ENCODE results near the gene AMBP. TPM values are rescaled to one million over a fixed set of nuclear protein-coding genes. Genes with fewer than 3 reads are reported as not detected.
"Not testable (repeated sequence)": the region's sequence is repeated elsewhere in the genome, so short reads cannot be mapped to it uniquely, and the experiment has no call there.

AMBP gene
- total and polyA plus RNA-seq, 2 experiments from 2014 or later: not detected

DNA sequence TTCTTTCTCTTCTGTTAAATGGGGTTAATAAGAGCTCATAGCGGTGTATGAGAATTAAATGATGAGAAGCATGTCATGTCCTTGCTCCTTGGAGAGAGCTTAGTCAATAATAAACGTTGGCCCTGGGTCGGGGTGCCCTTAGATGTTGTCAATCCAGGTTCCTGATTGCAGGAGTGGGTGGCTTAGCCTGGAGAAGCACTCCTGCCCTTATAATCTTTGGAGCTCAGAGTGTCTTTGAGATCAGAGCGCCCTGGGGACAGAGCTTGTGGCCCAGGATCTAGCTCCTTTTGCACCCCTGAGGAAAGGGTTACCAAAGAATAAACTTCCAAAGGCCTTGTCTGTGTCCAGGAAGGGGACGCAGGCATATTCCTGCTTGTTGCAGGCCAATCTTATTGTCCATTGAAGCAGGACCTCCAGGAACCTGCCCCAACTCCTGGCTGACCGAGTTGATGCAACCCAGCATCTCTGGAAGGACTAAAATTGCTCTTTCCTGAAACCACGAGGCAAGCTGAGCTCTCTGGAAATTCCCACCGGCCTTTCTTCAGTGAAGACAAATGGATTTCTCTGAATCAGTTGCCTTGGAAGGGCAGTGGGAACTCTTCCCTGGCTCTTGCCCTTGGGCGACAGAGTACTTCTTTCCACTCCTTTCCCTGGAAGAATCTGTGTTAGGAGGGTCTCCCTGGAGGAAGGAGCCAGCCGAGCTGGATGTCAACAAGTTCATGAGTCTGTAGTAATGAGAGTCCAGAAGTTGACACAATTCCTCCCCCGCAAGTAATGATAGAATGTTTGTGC, 6.4 kb upstream of the AMBP start:
- Histone ChIP-seq H3K36me3 (ENCODE audit: low read depth) (no peaks in the 10 kb centered on the region), H2AFZ (no peak overlapping the region), H3K27ac (no peak overlapping the region), H3K27me3 (replicated peaks; ENCODE audit: insufficient read depth) (peaks cover 9% of the 10 kb centered on the region; the same call in 1 of the 2 replicates), H4K20me1 (ENCODE audit: insufficient read depth) (no peaks in the 10 kb centered on the region), H3F3A (ENCODE audit: insufficient read depth) (peaks cover 4% of the 10 kb centered on the region; the same call in 1 of the 2 replicates), H3K4me2 (ENCODE audit: unreplicated experiment) (no peak overlapping the region), H3K9me3 (ENCODE audit: low read depth) (no peaks in the 10 kb centered on the region), H3K4me1 (ENCODE audit: insufficient read depth) (no peaks in the 10 kb centered on the region), H3K9ac (no peak overlapping the region), H3K9me2 (ENCODE audit: insufficient read depth) (no peaks in the 10 kb centered on the region), H3K4me3 (no peak overlapping the region), H3K79me2 (ENCODE audit: insufficient read depth) (no peaks in the 10 kb centered on the region)
- in situ Hi-C loops (cut with MboI): no loop called here
- 42 to 51% methylated on average over 11 of the region's 11 CpGs for WGBS, 2 experiments (ENCODE audit: low coverage in 1 of 2, low lambda C conversion rate in 2 of 2, missing lambda C conversion rate in 2 of 2)
- peak; percentile 15 for DNase-seq
- no peak for TF ChIP-seq EZH2 (IDR thresholded peaks at IDR 0.05; ENCODE audit: insufficient read depth, poor library complexity, severe bottlenecking)
- no peak for TF ChIP-seq EZH2phosphoT487 (IDR thresholded peaks at IDR 0.05; ENCODE audit: insufficient read depth, low read depth)

DNA sequence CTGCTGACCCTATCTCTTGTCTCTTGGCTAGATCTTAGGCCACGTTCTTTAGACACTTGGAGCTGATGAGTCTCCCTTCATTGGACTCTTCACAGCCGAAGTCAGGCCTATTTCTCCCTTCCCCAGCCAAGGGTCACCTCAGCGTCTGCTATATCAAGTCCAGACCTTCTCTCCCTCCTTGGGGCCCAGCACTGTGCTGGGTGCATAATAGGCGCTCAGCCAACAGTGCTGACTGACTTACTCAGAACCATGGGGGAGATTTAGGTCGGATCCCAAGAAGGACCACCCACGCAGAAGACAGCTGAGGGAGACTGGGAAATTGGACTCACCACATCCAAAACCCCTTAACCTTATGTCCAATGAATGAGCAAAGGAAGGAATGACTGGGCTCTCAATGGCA, 5.6 kb upstream of the AMBP start:
- H3K4me3 ChIP-seq: no peak overlapping the region
- H4K20me1 ChIP-seq (ENCODE audit: insufficient read depth): no peaks in the 10 kb centered on the region
- H3K9me3 ChIP-seq (ENCODE audit: low read depth): no peaks in the 10 kb centered on the region
- no peak overlapping the region for H3K9ac ChIP-seq
- H3K4me2 ChIP-seq (ENCODE audit: unreplicated experiment): no peak overlapping the region
- H3K9me2 ChIP-seq (ENCODE audit: insufficient read depth): no peaks in the 10 kb centered on the region
- DNase-seq: no peak
- 84 to 86% methylated on average over 6 of the region's 6 CpGs for WGBS, 2 experiments (ENCODE audit: low coverage in 1 of 2, low lambda C conversion rate in 2 of 2, missing lambda C conversion rate in 2 of 2)
- H3K4me1 ChIP-seq (ENCODE audit: insufficient read depth): no peaks in the 10 kb centered on the region
- peaks cover 9% of the 10 kb centered on the region; the same call in 1 of the 2 replicates for H3K27me3 ChIP-seq (replicated peaks; ENCODE audit: insufficient read depth)
- H2AFZ ChIP-seq: no peak overlapping the region
- TF ChIP-seq EZH2phosphoT487 (IDR thresholded peaks at IDR 0.05; ENCODE audit: insufficient read depth, low read depth) (no peak), EZH2 (IDR thresholded peaks at IDR 0.05; ENCODE audit: insufficient read depth, poor library complexity, severe bottlenecking) (no peak)
- in situ Hi-C loops (cut with MboI): no loop called here
- H3F3A ChIP-seq (ENCODE audit: insufficient read depth): peaks cover 4% of the 10 kb centered on the region; the same call in 1 of the 2 replicates
- H3K27ac ChIP-seq: no peak overlapping the region
- H3K36me3 ChIP-seq (ENCODE audit: low read depth): no peaks in the 10 kb centered on the region
- H3K79me2 ChIP-seq (ENCODE audit: insufficient read depth): no peaks in the 10 kb centered on the region

DNA sequence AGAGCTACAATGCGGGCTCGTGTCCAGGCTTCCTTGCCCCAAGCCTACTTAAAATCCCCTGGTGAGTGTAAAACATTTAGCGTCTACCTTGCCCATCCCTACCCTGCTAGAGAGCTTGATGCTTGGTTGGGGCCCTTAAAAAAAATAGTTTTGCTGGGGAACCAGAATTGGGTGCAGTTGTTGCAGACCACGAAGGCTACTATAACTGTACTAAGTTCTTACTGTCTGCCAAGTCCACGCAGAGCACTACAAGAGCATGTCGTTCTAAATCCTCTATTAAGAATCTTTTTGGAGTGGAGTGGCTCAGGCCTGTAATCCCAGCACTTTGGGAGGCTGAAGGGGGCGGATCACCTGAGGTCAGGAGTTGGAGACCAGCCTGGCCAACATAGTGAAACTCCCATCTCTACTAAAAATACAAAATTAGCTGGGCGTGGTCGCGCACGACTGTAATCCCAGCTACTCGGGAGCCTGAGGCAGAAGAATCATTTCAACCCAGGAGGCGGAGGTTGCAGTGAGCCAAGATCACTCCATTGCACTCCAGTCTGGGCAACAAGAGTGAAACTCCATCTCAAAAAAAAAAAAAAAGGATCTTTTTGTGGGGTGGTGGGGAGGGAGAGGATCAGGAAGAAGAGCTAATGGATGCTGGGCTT, 4.8 kb upstream of the AMBP start:
- H3K9me3 ChIP-seq (ENCODE audit: low read depth); H3K4me1 ChIP-seq (ENCODE audit: insufficient read depth); H3K9ac ChIP-seq; H4K20me1 ChIP-seq (ENCODE audit: insufficient read depth); in situ Hi-C loops (cut with MboI); H3K4me3 ChIP-seq; H3K79me2 ChIP-seq (ENCODE audit: insufficient read depth); H3F3A ChIP-seq (ENCODE audit: insufficient read depth); H3K9me2 ChIP-seq (ENCODE audit: insufficient read depth); DNase-seq; H3K36me3 ChIP-seq (ENCODE audit: low read depth); H3K27me3 ChIP-seq (replicated peaks; ENCODE audit: insufficient read depth); H3K27ac ChIP-seq: not testable (repeated sequence)
- H2AFZ ChIP-seq: peak overlapping the region; percentile 32; the same call in 1 of the 2 replicates
- peak overlapping the region; percentile 16 for H3K4me2 ChIP-seq (ENCODE audit: unreplicated experiment)
- 32 to 33% methylated on average over 13 of the region's 13 CpGs for WGBS, 2 experiments (ENCODE audit: low coverage in 1 of 2, low lambda C conversion rate in 2 of 2, missing lambda C conversion rate in 2 of 2)

DNA sequence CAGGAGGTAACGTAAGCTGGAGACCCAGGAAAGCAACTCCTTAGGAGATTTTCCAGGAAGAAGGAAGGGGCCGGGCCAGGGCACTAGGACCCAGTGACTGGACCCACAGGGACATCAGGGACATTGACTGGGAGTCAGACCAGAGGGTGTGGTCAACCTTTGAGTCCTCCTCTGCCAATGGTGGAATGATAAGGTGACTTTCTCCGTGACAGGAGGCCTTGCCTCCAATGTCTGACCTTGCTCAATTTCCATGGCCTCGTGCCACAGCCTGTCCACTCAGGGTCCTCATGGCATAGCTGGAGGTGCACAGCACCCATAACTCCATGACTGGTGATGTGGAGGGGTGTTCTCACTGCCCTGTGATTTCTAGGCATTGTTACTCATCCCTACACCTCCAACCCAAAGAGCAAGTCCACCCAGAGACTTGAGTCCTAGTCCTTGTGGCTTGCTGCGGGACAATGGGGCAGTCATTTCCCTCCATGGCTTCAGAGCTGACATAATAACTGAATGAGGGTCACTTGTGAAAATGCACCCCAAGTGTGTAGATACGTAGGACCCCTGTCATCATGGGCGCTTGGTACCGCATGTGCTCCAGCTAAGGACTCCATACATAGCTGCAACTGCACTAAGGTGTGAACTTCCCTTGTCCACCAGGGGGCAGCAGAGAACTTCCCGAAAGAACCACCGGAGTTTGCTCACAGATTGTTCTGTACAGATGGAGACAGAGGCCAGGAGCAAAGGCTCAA, 4.1 kb upstream of the AMBP start:
- WGBS, 2 experiments (ENCODE audit: low coverage in 1 of 2, low lambda C conversion rate in 2 of 2, missing lambda C conversion rate in 2 of 2): 46 to 48% methylated on average over 10 of the region's 10 CpGs

More for the DNA sequence above, 4.1 kb upstream of the AMBP start:
- no peaks in the 10 kb centered on the region for H3K9me2 ChIP-seq (ENCODE audit: insufficient read depth)
- in situ Hi-C loops (cut with MboI): no loop called here
- H3K4me1 ChIP-seq (ENCODE audit: insufficient read depth): no peaks in the 10 kb centered on the region
- no peaks in the 10 kb centered on the region for H4K20me1 ChIP-seq (ENCODE audit: insufficient read depth)
- peak; percentile 89 for DNase-seq
- H3F3A ChIP-seq (ENCODE audit: insufficient read depth): peaks cover 4% of the 10 kb centered on the region; the same call in 1 of the 2 replicates
- H3K36me3 ChIP-seq (ENCODE audit: low read depth): no peaks in the 10 kb centered on the region
- H3K79me2 ChIP-seq (ENCODE audit: insufficient read depth): no peaks in the 10 kb centered on the region
- H3K4me2 ChIP-seq (ENCODE audit: unreplicated experiment): peak overlapping the region; percentile 16
- no peak overlapping the region for H3K27ac ChIP-seq
- H3K9me3 ChIP-seq (ENCODE audit: low read depth): no peaks in the 10 kb centered on the region
- no peak overlapping the region for H3K4me3 ChIP-seq
- TF ChIP-seq EZH2phosphoT487 (IDR thresholded peaks at IDR 0.05; ENCODE audit: insufficient read depth, low read depth) (no peak), EZH2 (IDR thresholded peaks at IDR 0.05; ENCODE audit: insufficient read depth, poor library complexity, severe bottlenecking) (no peak)
- H3K9ac ChIP-seq: no peak overlapping the region
- peaks cover 12% of the 10 kb centered on the region for H3K27me3 ChIP-seq (replicated peaks; ENCODE audit: insufficient read depth)
- H2AFZ ChIP-seq: peak overlapping the region; percentile 32; the same call in 1 of the 2 replicates
